OCI-LY7 (cell line): ENCODE results near the gene ZNF638.

Experiments
- EZH2phosphoT487 ChIP-seq: fragments of 200-600 bp; sonication (generic); IDR thresholded peaks from 2 replicates; pipeline ENCODE4 v1.6.1; 2018; ENCODE audit warnings: low read depth, borderline replicate concordance, mild to moderate bottlenecking, mixed run types, antibody characterized with exemption, low read length, moderate library complexity, mixed read lengths
- TF ChIP-seq, protein P1 (sequence below): fragments of 200-600 bp; sonication (generic); conservative IDR thresholded peaks from 2 replicates; pipeline ENCODE4 v1.5.1; 2014; ENCODE audit warnings: mild to moderate bottlenecking, antibody characterized with exemption, low read length, moderate library complexity, mixed read lengths

DNA sequence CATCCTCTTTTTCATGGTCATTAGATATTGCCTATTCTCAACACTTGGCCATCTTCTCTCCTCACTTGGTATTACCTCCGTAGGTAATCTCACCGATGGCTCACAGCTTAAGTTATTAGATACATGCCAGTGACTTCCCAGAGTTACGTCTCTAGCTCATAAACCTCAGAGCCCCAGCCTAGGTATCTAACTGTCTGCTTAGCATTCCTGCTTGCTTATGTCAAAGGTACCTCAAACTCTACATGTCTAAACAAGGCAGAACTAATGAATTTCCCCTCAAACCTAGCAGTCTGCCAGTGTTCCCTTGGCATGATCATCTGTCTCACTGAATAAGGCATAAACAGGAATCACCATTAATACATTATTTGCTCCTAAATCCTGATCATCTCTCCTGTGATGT lies 27.7 kb upstream of the ZNF638 start:
- TF ChIP-seq, protein P1, sequence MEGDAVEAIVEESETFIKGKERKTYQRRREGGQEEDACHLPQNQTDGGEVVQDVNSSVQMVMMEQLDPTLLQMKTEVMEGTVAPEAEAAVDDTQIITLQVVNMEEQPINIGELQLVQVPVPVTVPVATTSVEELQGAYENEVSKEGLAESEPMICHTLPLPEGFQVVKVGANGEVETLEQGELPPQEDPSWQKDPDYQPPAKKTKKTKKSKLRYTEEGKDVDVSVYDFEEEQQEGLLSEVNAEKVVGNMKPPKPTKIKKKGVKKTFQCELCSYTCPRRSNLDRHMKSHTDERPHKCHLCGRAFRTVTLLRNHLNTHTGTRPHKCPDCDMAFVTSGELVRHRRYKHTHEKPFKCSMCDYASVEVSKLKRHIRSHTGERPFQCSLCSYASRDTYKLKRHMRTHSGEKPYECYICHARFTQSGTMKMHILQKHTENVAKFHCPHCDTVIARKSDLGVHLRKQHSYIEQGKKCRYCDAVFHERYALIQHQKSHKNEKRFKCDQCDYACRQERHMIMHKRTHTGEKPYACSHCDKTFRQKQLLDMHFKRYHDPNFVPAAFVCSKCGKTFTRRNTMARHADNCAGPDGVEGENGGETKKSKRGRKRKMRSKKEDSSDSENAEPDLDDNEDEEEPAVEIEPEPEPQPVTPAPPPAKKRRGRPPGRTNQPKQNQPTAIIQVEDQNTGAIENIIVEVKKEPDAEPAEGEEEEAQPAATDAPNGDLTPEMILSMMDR = no peak
- TF ChIP-seq EZH2phosphoT487 = no peak
